WI38 (cell line): Measurements from ENCODE around the gene DYNC1I1.

Source experiments
- H3K4me3 ChIP-seq: 2 replicates; pipeline ENCODE4 v1.5.1; 2011; ENCODE audit warnings: low read depth, mild to moderate bottlenecking, control low read depth, low read length
- TF ChIP-seq, protein P1 (sequence below): IDR thresholded peaks from 2 replicates; pipeline ENCODE4 v1.5.1; 2012; ENCODE audit warnings: low read depth, mild to moderate bottlenecking, control low read depth, low read length

Gene DYNC1I1

GRCh38 chr7:96028729-96029128, 256.4 kb downstream of the DYNC1I1 start:
- H3K4me3 ChIP-seq = no peak overlapping the region
- TF ChIP-seq, protein P1, sequence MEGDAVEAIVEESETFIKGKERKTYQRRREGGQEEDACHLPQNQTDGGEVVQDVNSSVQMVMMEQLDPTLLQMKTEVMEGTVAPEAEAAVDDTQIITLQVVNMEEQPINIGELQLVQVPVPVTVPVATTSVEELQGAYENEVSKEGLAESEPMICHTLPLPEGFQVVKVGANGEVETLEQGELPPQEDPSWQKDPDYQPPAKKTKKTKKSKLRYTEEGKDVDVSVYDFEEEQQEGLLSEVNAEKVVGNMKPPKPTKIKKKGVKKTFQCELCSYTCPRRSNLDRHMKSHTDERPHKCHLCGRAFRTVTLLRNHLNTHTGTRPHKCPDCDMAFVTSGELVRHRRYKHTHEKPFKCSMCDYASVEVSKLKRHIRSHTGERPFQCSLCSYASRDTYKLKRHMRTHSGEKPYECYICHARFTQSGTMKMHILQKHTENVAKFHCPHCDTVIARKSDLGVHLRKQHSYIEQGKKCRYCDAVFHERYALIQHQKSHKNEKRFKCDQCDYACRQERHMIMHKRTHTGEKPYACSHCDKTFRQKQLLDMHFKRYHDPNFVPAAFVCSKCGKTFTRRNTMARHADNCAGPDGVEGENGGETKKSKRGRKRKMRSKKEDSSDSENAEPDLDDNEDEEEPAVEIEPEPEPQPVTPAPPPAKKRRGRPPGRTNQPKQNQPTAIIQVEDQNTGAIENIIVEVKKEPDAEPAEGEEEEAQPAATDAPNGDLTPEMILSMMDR = no peak

DNA sequence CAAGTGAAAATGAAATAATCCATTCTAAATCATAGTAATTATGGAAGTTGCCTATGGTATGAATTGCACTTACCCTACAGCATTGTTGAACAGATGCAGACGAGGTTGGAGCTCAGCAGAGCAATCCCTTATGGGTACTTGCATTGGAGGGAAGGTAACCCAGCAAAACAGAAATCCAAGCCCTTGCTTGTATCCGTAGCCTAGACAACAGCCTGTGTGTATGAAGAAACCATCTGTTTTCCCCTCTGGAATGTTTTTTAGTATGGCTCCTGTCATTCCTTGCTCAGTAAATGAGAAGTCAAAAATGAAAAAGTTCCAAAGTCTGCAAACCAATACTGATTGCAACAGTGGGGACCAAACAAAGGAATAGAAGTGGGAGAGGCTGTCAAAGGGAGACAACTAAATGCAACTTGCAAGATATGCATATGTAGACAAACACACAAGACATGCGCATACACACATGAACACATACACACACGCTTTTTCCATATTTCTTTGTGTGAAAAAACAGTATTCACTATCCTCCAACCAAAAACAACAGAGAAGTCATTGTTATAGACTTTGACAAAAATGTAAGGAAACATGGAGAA, 260.8 kb downstream of the DYNC1I1 start:
- TF ChIP-seq, protein P1 = no peak
- no peak overlapping the region for H3K4me3 ChIP-seq

- TF ChIP-seq, protein P1 = no peak
These were observed 262.8 kb downstream of the DYNC1I1 start for GRCh38 chr7:96034940-96035727.

DNA sequence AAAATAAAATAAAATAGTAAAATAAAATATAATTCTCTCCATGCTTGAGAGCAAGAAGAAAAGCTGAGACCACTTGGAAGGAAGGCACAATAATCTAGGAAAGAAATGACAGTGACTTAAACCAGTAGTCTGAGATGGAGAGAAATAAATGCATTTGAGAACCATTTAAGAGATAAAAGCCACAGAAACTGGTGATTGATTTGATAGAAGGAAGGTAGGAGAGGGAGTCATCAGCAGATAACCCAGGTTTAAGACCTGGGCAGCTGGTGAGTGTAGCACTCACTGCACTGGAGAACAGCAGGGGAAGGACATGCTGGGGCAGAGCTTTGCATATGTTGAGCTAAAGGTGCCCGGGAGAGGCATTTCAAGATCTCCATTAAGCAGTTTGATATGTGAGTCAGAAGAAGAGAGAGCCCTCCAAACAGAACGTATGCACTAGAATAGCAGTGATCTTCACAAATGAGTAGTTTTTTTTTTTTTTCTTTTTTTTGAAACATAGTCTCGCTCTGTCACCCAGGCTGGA, 268.0 kb downstream of the DYNC1I1 start:
- no peak overlapping the region for H3K4me3 ChIP-seq
- TF ChIP-seq, protein P1 = no peak

More at GRCh38 chr7:96034940-96035727, 262.8 kb downstream of the DYNC1I1 start:
- no peak overlapping the region for H3K4me3 ChIP-seq

GRCh38 chr7:96041171-96041570, 268.8 kb downstream of the DYNC1I1 start:
- H3K4me3 ChIP-seq = no peak overlapping the region

GRCh38 chr7:96045181-96045580, 272.8 kb downstream of the DYNC1I1 start:
- TF ChIP-seq, protein P1 = no peak
- H3K4me3 ChIP-seq = no peak overlapping the region

More at GRCh38 chr7:96041171-96041570, 268.8 kb downstream of the DYNC1I1 start:
- TF ChIP-seq, protein P1 = no peak

- no peak overlapping the region for H3K4me3 ChIP-seq
- TF ChIP-seq, protein P1 = no peak
These were observed 273.6 kb downstream of the DYNC1I1 start for GRCh38 chr7:96045919-96046318.
